ENCODE data around the gene WDR4. TPM values are rescaled to one million over a fixed set of nuclear protein-coding genes. Genes with fewer than 3 reads are reported as not detected.
A peak's percentile ranks its signal among the peaks of the same experiment; 100 is the strongest.
"Not testable (repeated sequence)": the region's sequence is repeated elsewhere in the genome, so short reads cannot be mapped to it uniquely, and the experiment has no call there.

The WDR4 gene, protein sequence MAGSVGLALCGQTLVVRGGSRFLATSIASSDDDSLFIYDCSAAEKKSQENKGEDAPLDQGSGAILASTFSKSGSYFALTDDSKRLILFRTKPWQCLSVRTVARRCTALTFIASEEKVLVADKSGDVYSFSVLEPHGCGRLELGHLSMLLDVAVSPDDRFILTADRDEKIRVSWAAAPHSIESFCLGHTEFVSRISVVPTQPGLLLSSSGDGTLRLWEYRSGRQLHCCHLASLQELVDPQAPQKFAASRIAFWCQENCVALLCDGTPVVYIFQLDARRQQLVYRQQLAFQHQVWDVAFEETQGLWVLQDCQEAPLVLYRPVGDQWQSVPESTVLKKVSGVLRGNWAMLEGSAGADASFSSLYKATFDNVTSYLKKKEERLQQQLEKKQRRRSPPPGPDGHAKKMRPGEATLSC
- 62.2 and 65.6 TPM in 2 replicates for total RNA-seq

DNA sequence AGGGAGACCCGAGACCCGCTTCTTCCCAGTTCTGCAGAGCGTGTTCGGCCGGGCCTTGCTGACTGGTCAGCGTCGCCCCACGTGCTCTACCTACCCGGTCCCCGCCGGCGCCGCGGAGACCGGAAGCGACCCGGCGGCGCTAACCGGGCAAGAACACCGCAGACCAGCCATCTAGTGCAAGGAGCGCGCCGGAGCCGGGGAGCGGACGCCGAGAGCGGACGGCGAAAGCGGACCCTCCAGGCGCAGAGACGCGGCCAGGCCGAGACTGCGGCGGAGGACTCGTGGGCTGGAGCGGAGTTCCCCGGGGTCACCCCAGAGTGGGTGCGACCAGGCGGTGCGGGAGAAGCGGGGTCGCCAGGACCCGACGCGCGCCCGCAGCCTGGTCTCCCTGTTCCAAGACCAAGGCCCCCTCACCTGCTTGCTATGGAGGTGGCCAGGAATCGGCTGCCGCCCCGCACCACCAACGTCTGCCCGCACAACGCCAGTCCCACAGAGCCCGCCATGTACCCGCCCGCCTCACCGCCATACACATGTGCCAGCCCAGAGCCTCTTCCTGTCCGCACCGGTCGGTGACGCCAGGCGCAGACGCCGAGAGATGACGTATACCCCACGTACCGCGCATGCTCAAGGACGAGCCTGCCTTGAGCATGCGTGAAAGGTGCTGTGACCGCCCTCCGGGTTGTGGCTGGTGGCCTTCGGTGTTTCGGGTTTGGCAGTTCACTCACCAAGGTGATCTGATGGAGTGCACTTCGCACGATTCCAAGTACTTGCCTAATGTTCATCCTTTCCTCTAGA is at the start of gene WDR4:
Gene WDR4 (minus strand): TSS at position 547 of the 795 bp plus-strand sequence. CDS start 44 bp downstream, at position 503.
- H3K4me1 Mint-ChIP-seq (ENCODE audit: low read depth), result peaks cover 14% of the 10 kb centered on the region
- intact Hi-C loops (cut with micrococcal nuclease), result loop anchor here (1.0 kb wide), 2 partner anchors 13 to 95 kb away; partner anchors contain the start of gene PKNOX1
- H3K4me3 Mint-ChIP-seq (ENCODE audit: low read depth), result peak within 1 kb of the TSS; percentile 91
- H3K9me3 Mint-ChIP-seq, result no peaks in the 10 kb centered on the region
- H3K27ac Mint-ChIP-seq, result peak within 1 kb of the TSS; percentile 92
- DNase-seq (ENCODE audit: low spot score), result peak; percentile 99
- H3K27me3 Mint-ChIP-seq (ENCODE audit: low read depth), result no peaks in the 10 kb centered on the region
- H3K36me3 Mint-ChIP-seq (ENCODE audit: low read depth), result peaks cover 30% of the 10 kb centered on the region

DNA sequence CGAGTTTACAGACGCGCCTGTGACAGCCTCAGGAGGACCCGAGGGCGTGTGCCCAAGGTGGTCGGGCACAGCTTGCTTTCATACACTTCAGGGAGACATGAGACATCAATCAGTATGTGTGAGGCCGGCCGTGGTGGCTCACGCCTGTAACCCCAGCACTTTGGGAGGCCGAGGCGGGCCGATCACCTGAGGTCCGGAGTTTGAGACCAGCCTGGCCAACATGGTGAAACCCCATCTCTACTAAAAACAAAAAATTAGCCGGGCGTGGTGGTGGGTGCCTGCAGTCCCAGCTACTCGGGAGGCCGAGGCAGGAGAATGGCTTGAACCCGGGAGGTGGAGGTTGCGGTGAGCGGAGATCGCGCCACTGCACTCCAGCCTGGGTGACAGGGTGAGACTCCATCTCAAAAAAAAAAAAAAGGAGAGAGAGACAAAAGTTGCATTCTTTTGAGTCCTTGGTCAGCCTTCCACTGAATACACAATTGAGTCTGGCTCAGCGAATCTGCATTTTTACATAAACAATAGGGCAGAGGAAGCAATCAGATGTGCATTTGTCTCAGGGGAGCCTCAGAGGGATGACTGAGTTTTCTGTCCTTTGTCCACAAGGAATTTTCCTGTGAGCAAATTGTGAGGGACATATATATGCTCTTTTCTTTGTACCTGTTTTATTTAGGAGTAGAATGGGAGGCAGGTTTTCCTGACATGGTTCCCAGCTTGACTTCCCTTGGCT is 48.3 kb upstream of the WDR4 start:
- H3K27me3 Mint-ChIP-seq (ENCODE audit: low read depth); intact Hi-C loops (cut with micrococcal nuclease); H3K36me3 Mint-ChIP-seq (ENCODE audit: low read depth); H3K9me3 Mint-ChIP-seq; H3K27ac Mint-ChIP-seq; DNase-seq (ENCODE audit: low spot score); H3K4me3 Mint-ChIP-seq (ENCODE audit: low read depth): not testable (repeated sequence)
- H3K4me1 Mint-ChIP-seq (ENCODE audit: low read depth), result peaks cover 16% of the 10 kb centered on the region

DNA sequence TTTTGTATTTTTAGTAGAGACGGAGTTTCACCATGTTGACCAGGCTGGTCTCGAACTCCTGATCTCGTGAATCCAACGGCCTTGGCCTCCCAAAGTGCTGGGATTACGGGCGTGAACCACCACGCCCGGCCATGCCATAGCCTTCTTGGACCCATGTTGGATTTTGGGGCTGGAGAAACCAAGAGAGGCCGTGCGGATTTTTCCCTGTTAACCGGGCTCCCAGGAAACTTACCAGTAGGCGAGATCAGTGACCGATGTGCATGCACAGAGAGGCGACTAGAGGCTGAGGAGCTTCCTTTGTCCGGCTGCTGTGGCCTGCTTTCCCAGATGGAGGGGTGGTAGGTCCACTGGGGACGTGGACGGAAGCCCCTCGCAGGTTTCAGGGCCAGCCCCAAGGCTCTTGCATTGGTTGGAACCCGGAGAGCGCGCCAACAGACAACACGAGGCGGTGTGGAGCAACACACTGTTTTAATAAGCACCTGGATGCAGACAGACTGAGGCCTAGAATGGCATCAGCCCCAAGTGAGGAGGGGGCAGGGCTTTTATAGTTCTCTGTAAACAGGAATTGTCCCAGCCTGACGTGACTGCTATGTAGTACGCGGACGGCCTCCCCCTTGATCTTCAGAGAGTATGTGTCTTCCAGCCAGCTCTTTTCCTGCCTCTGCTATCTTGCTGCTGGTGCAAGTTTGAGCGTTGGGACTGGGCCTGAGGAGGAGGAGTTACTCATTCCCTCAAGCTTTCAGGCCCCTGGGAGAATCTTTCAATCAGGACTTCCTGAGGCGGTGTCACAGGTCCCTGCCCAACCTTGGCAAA is 46.0 kb upstream of the WDR4 start, which contains the start of gene ERVH48-1:
Gene ERVH48-1 (minus strand): TSS at position 517 of the 813 bp plus-strand sequence. CDS start 6,624 bp downstream, outside the sequence.
- no peaks in the 10 kb centered on the region for H3K36me3 Mint-ChIP-seq (ENCODE audit: low read depth)
- no peak within 1 kb of the TSS for H3K4me3 Mint-ChIP-seq (ENCODE audit: low read depth)
- peaks cover 16% of the 10 kb centered on the region for H3K4me1 Mint-ChIP-seq (ENCODE audit: low read depth)
- no peaks in the 10 kb centered on the region for H3K27me3 Mint-ChIP-seq (ENCODE audit: low read depth)
- H3K27ac Mint-ChIP-seq, result no peak within 1 kb of the TSS
- intact Hi-C loops (cut with micrococcal nuclease), result no loop called here
- no peaks in the 10 kb centered on the region for H3K9me3 Mint-ChIP-seq
- no peak for DNase-seq (ENCODE audit: low spot score)

DNA sequence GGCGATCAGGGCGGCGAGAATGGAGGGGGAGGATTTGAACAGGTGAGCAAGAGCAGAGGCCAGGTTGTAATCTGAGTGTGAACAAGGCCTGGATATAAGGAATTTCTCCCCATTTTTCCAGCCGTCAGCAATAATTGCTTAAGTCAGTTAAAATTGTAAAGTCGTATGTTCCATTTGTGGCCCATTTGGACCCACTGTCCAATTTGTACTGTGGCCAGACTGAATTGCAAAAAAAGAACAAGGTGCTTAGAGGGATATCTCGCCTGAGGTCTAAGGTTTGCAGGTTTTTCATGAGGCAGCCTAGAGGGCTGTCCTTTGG is 45.1 kb upstream of the WDR4 start:
- Mint-ChIP-seq H3K36me3 (ENCODE audit: low read depth) (no peaks in the 10 kb centered on the region), H3K27ac (peak overlapping the region; percentile 89), H3K27me3 (ENCODE audit: low read depth) (no peaks in the 10 kb centered on the region), H3K4me3 (ENCODE audit: low read depth) (peak overlapping the region; percentile 67), H3K4me1 (ENCODE audit: low read depth) (peaks cover 16% of the 10 kb centered on the region), H3K9me3 (no peaks in the 10 kb centered on the region)
- intact Hi-C loops (cut with micrococcal nuclease), result no loop called here
- DNase-seq (ENCODE audit: low spot score), result no peak

DNA sequence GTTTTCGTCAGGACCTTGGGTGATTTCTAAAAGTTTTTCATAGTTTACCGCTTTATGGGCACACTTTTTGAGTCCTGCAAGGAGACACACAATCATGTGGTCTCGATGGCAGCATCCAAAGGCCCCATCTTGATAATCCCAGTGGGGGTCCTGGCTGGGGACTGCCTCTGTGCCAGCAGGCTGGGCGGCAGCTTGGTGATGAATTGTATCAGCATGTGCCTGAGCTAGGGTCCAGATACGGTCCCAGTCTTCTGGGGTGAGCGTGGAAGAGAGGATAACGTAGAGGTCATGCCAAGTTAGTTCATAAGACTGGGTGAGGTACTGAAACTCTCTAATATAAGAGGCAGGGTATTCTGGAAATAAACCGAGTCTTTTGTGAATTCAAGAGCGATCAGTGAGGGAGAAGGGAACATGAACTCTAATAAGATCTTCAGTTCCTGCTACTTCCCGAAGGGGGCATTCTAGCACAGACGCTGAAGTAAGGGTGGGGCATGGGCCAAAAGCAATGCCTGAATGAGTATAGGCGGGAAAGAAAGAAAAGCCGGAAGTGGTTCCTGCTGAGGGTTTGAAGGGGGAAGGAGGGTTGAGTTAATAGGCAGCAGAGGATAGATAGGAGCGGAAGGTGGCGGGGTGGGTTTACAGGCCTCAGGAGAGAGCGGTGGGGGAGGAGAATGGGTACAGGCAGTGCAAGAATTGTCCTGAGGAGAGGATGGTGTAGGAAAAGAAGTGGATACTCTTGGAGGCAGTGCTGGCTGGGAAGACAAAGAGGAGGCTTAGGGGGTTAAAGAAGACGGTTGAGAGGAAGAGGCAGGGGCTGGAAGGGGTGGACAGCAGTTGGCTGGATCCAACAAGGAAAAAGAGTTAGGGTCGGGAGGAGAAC is 44.5 kb upstream of the WDR4 start:
- peak; percentile 75 for DNase-seq (ENCODE audit: low spot score)
- H3K36me3 Mint-ChIP-seq (ENCODE audit: low read depth), result no peaks in the 10 kb centered on the region
- no peaks in the 10 kb centered on the region for H3K9me3 Mint-ChIP-seq
- H3K27me3 Mint-ChIP-seq (ENCODE audit: low read depth), result no peaks in the 10 kb centered on the region
- peak overlapping the region; percentile 89 for H3K27ac Mint-ChIP-seq
- H3K4me1 Mint-ChIP-seq (ENCODE audit: low read depth), result peaks cover 16% of the 10 kb centered on the region
- peak overlapping the region; percentile 67 for H3K4me3 Mint-ChIP-seq (ENCODE audit: low read depth)
- intact Hi-C loops (cut with micrococcal nuclease), result no loop called here

DNA sequence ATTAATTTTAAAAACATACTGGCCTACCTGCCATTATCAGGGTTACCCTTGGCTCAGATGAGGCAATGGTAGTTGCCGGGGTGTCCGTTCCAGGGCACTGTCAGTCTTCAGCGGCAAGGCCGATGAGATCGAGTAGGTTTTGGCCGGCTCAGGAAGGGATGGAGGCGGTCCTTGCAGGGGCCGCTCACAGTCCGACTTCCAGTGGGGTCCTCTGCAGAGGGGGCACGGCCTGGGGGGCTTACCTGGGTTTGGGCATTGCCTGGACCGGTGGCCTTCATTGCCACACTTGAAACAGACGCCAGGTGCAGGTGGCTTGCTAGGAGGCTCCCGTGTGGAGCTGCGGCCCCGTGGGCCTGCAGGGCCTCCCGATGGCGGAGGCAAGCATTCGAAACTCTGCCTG is 43.6 kb upstream of the WDR4 start:
- Mint-ChIP-seq H3K4me1 (ENCODE audit: low read depth) (peaks cover 16% of the 10 kb centered on the region), H3K27me3 (ENCODE audit: low read depth) (no peaks in the 10 kb centered on the region), H3K36me3 (ENCODE audit: low read depth) (no peaks in the 10 kb centered on the region), H3K4me3 (ENCODE audit: low read depth) (no peak overlapping the region), H3K27ac (no peak overlapping the region), H3K9me3 (no peaks in the 10 kb centered on the region)
- intact Hi-C loops (cut with micrococcal nuclease), result no loop called here
- DNase-seq (ENCODE audit: low spot score), result no peak

DNA sequence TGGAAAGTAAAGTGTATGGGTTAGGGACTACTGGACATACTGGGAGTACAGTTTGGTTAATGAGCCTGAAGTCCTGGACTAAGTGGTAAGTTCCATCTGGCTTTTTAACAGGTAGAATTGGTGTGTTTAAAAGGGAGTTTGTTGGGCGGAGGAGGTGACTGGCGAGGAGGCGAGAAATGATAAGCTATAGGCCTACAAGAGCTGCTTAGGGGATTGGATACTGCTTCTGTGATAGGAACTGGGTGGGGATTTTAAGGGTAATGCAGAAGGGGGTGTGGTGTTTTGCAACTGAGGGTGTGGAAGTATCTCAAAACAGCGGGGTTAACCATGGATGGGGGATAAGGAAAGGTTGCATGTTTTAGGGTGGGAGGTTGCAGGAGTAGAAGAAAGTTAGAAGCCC is 42.6 kb upstream of the WDR4 start:
- H3K27me3 Mint-ChIP-seq (ENCODE audit: low read depth), result no peaks in the 10 kb centered on the region
- no peak overlapping the region for H3K27ac Mint-ChIP-seq
- no peaks in the 10 kb centered on the region for H3K9me3 Mint-ChIP-seq
- H3K4me3 Mint-ChIP-seq (ENCODE audit: low read depth), result no peak overlapping the region
- peaks cover 16% of the 10 kb centered on the region for H3K4me1 Mint-ChIP-seq (ENCODE audit: low read depth)
- no peaks in the 10 kb centered on the region for H3K36me3 Mint-ChIP-seq (ENCODE audit: low read depth)
- intact Hi-C loops (cut with micrococcal nuclease), result no loop called here
- DNase-seq (ENCODE audit: low spot score), result no peak

DNA sequence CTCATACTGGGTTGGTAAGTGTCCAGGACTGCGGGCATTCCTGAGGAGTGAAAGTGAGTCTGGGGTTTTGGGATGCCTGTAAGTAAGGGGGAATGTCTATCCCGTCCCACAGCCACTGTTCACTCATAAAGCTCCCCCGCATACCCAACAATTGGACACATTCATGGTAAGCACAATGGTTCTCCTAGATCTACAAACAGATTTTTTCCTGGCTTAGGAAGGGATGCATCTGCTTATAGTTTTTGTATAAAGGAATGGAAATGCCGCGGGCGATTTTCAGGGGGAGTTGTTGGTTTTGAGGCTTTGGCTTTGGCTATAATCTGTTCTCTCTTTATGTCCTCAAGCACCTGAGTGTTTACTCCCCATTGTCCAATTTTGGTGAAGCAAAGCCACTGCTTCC is 39.0 kb upstream of the WDR4 start:
- Mint-ChIP-seq H3K9me3 (no peaks in the 10 kb centered on the region), H3K4me1 (ENCODE audit: low read depth) (peaks cover under 1% of the 10 kb centered on the region), H3K4me3 (ENCODE audit: low read depth) (no peak overlapping the region), H3K27me3 (ENCODE audit: low read depth) (no peaks in the 10 kb centered on the region), H3K27ac (no peak overlapping the region), H3K36me3 (ENCODE audit: low read depth) (no peaks in the 10 kb centered on the region)
- intact Hi-C loops (cut with micrococcal nuclease), result no loop called here
- no peak for DNase-seq (ENCODE audit: low spot score)

DNA sequence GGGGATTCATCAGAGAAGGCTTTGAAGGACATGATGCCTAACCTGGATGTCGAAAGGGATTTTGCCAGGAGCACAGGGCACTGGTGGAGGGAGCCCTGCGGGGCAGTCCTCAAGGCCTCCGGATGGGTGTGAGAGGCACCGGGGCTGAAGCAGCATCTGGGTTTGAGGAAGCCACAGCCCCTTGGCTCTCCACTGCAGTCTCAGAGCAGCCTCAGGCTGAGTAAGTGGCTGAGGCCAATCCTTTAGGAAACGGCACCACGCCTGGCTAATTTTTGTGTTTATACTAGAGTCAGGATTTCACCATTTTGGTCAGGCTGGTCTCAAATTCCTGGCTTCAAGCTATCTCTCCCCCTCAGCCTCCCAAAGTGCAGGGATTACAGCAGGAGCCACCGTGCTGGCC is 34.1 kb upstream of the WDR4 start:
- H3K27ac Mint-ChIP-seq, result no peak overlapping the region
- no peaks in the 10 kb centered on the region for H3K4me1 Mint-ChIP-seq (ENCODE audit: low read depth)
- intact Hi-C loops (cut with micrococcal nuclease), result no loop called here
- no peaks in the 10 kb centered on the region for H3K9me3 Mint-ChIP-seq
- H3K4me3 Mint-ChIP-seq (ENCODE audit: low read depth), result no peak overlapping the region
- no peaks in the 10 kb centered on the region for H3K27me3 Mint-ChIP-seq (ENCODE audit: low read depth)
- H3K36me3 Mint-ChIP-seq (ENCODE audit: low read depth), result peaks cover 25% of the 10 kb centered on the region
- no peak for DNase-seq (ENCODE audit: low spot score)

DNA sequence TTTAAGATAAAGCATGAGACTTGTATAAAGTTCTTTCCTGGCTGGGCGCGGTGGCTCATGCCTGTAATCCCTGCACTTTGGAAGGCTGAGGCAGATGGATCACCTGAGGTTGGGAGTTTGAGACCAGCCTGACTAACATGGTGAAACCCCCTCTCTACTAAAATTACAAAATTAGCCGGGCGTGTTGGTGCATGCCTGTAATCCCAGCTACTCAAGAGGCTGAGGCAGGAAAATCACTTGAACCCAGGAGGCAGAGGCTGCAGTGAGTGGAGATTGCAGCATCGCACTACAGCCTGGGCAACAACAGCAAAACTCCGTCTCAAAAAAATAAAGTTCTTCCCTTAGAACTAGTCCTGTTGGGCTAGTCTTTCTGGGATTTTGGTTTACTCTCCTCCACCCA is 32.6 kb upstream of the WDR4 start:
- H3K9me3 Mint-ChIP-seq; H3K4me1 Mint-ChIP-seq (ENCODE audit: low read depth); H3K27me3 Mint-ChIP-seq (ENCODE audit: low read depth); intact Hi-C loops (cut with micrococcal nuclease); H3K27ac Mint-ChIP-seq; DNase-seq (ENCODE audit: low spot score); H3K4me3 Mint-ChIP-seq (ENCODE audit: low read depth): not testable (repeated sequence)
- H3K36me3 Mint-ChIP-seq (ENCODE audit: low read depth), result peaks cover 25% of the 10 kb centered on the region

DNA sequence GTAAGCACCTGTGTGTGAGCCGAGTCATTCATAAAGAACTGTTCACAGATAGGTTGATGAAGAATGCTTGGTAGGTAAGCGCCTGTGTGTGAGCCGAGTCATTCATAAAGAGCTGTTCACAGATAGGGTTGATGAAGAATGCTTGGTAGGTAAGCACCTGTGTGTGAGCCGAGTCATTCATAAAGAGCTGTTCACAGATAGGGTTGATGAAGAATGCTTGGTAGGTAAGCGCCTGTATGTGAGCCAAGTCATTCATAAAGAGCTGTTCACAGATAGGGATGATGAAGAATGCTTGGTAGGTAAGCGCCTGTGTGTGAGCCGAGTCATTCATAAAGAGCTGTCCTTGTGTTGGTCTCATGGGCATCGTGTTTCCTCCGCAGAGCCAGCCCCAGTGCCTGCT is 29.1 kb upstream of the WDR4 start:
- H3K27me3 Mint-ChIP-seq (ENCODE audit: low read depth); DNase-seq (ENCODE audit: low spot score); intact Hi-C loops (cut with micrococcal nuclease); H3K27ac Mint-ChIP-seq; H3K9me3 Mint-ChIP-seq; H3K4me1 Mint-ChIP-seq (ENCODE audit: low read depth); H3K4me3 Mint-ChIP-seq (ENCODE audit: low read depth): not testable (repeated sequence)
- peaks cover 43% of the 10 kb centered on the region for H3K36me3 Mint-ChIP-seq (ENCODE audit: low read depth)

Data from activated T-helper 2 cell treated with anti-CD3 and anti-CD28 coated beads, Interferon-gamma antibody, Interleukin-2, Interleukin-4, amounts not matched to agents 10 μg/mL and 5 μg/mL and 100 μg/mL, durations not matched to agents 14 hours and 24 hours and 36 hours (primary cell).